Heart left ventricle (tissue), 13 donors: Measurements from ENCODE around the gene GLT6D1.

Experiments
- CTCF ChIP-seq, 12 donors: fragments of 200-600 bp; sonication (generic) in 4 of 12; IDR thresholded peaks; one replicate each; pipeline versions ENCODE4 v1.5.0 to v1.8.0; 2018 to 2022; ENCODE audit warnings: antibody characterized with exemption in 12 of 12, mild to moderate bottlenecking in 5 of 12
- POLR2A ChIP-seq, 2 donors: fragments of 450-650 bp; IDR thresholded peaks; one replicate each; pipeline ENCODE4 v1.6.1; 2017; ENCODE audit warnings: antibody characterized with exemption in 2 of 2, mild to moderate bottlenecking in 2 of 2, moderate library complexity in 2 of 2
- donor health status: ischemic (EF 13 %, LVEDD 7.1; RV severe dilation, severe dysfunction).
- donor health status: DM: no; HTN: yes; CAD: no.
- donor health status: DM: no; HTN: no; CAD: no.
- donor health status: ischemic (EF 25% LVEDD 6.9; RV normal size, moderate dysfunction).
- donor health status: ischemic (EF 25% LVEDD 5.7; RV mildly dilated, moderate dysfunction).
- donor health status: ischemic (EF 35%, LVEDD 5.7; RV mildly dilated, moderate dysfunction).
- donor health status: nonischemic (EF 11% LVEDD 7.7; RV severe dilation, severe dysfunction).
- donor health status: DM: yes; HTN: yes; CAD: no.
- donor health status: PGD.
- donor health status: ischemic (EF 29% LVEDD 5.4; RV normal size, mild dysfunction).
- donor health status: nonischemic (EF 23%, LVEDD 6.1; RV moderate dilation, normal function).

- TF ChIP-seq CTCF (IDR thresholded peaks at IDR 0.05): no peak
- no peak for TF ChIP-seq POLR2A (IDR thresholded peaks at IDR 0.05)
Measured at GRCh38 chr9:135664801-135665794, 25.8 kb upstream of the GLT6D1 start.
